Pulmonary artery endothelial cell (primary cell): ENCODE data around the gene NOTO. TPM values are rescaled to one million over a fixed set of nuclear protein-coding genes. Genes with fewer than 3 reads are reported as not detected.
"Not testable (repeated sequence)": the region's sequence is repeated elsewhere in the genome, so short reads cannot be mapped to it uniquely, and the experiment has no call there.

Source experiments
- DNase-seq: peaks from one replicate; pipeline ENCODE4 v3.0.0-alpha.2; 2011; ENCODE audit warnings: low read depth, low spot score
- total RNA-seq: library from RNA; depleted of rRNA; stranded (reverse); fragments of >200 nt; gene quantifications from 2 replicates; pipeline ENCODE4 v1.2.3, GENCODE V29; 2014

Gene NOTO, protein sequence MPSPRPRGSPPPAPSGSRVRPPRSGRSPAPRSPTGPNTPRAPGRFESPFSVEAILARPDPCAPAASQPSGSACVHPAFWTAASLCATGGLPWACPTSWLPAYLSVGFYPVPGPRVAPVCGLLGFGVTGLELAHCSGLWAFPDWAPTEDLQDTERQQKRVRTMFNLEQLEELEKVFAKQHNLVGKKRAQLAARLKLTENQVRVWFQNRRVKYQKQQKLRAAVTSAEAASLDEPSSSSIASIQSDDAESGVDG
- not detected in 2 replicates for total RNA-seq

DNA sequence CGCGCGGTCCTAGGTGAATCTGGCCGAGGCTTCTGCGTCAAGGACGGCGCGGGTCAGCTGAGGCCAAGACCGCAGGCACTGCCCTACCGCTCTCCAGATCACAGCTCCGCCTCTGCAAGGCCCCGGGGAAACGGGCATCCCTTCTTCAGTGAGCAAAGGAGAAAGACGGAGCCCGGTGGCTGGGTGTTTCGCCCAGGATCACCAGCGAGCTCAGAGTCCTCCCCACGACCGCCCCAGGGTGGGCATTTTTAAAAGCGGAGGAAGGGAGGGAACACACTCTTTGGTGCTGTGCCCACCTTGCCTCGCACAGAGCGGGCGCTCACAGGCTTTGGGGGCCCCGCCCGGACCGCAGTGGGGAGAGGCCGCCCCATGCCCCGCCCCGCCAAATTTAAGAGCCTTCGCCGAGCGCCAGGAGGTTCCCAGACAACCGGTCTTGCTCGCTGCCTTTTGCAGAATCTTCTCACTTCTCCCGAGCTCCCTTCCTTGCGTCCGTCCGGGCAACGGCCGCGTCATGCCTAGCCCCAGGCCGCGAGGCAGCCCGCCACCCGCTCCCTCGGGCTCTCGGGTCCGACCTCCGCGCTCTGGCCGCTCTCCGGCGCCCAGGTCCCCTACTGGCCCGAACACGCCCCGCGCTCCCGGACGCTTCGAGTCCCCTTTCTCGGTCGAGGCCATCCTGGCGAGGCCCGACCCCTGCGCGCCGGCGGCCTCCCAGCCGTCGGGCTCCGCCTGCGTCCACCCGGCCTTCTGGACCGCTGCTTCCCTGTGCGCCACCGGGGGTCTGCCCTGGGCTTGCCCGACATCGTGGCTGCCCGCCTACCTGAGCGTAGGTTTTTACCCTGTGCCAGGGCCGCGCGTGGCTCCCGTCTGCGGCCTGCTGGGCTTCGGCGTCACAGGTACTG, at the start of gene NOTO:
Gene NOTO (plus strand): TSS at position 419 of the 899 bp plus-strand sequence. CDS start 93 bp downstream, at position 512.
- DNase-seq = no peak

DNA sequence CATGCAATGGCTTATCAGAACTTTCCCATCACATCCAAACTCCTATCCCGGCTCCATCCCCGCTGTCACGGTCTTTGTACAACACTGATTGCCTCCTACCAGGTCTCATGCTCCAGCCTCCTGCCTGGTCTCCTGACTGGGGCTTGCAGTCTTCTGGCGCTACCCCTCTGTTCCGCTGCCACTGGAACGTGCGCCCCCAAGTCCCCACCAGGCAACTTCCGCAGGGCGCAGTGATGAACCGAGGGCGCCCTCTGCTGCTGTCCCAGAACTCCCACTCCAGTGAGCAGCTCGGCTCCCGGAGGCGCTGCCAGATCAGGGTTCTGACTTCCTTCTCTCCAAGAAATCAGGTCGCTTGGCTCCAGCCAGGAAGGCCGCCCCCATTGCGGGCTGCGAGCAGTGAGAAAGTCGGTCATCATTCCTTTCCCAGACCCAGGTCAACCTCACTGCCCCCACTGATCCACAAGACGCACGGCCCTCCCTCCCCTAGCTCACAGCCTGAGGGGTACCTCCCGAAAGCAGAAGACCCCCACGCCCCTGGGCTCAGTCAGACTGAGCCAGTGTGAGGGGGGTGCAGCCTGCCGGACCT, 45.7 kb upstream of the NOTO start:
- no peak for DNase-seq

DNA sequence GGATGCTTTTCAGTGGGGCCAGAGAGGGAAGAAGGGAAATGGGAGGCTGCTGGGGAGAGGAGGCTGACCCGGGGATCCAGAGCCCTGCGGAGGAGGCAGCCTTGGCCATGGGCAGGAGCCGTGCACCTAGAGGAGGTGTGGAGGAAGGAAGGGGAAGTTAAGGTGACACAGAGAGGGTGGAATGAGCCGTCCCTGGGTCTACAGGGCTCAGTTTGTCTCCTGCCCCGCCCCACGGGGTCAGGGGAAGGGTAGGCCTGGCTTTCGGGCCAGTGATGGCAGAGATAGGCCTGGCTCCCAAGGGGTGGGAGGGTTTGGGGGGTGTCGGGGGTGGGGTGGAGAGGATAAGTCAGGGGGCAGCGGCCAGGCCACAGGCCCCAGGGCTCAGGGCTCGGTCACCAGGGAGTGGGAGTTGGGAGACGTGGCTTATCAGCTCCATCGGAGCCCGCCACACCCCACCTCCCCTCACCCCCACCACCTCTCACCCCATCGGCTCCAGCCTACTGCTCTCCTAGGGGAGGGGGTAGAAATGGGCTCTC, 39.5 kb upstream of the NOTO start:
- no peak for DNase-seq

DNA sequence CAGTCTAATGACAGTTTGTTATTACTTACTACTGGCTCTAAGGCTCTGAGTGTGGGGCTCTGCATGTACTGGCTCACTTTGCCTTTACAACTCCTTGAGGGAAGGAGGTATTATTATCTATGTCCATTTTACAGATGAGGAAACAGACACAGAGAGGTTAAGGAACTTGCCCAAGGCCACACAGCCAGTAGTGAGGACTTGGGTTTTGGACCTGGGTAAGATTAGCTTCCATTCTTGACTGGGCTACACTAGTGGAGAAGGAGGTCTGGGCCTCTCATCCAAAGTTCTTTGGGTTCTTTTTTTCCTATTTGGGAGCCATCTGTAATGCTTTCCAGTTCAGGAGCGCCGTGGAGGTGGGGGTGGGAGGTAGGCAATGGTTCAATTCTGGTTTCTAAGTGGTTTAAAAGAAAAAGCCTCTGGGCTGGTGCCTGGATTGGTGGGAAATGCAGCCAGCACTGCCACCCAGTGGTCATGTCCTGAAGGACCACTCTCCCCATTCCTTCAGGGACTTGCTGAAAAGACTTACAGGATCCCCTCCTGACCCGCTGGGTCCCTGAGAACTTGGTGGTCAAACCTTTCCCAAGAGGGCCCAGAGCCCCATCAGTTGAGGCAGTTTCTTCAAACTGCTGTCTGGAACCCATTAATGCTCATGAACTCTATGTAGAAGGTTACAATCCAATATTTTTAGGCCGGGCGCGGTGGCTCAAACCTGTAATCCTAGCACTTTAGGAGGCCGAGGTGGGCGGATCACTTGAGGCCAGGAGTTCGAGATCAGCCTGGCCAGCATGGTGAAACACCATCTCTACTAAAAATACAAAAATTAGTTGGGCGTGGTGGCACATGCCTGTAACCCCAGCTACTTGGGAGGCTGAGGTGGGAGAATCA, 38.6 kb upstream of the NOTO start:
- no peak for DNase-seq

DNA sequence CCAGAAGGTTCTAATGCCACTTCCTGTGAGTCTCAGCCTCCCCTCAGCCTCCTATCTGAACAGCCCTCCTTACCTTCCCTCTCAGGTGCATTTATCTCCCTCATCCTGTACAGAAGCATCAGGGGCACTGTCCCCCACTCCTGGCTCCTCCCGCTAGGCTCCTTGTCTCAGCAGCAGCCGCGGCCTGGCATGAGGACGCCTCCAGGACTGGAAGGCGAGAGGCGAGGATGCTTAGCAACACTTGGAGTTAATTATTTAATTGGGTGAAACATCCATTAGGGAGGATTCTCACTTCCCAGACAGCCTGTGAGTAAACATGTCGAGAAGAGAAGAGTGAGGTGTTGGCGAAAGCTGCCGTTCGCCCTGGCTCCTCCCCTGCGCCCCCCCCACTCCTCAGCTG, 36.4 kb upstream of the NOTO start:
- DNase-seq = not testable (repeated sequence)

DNA sequence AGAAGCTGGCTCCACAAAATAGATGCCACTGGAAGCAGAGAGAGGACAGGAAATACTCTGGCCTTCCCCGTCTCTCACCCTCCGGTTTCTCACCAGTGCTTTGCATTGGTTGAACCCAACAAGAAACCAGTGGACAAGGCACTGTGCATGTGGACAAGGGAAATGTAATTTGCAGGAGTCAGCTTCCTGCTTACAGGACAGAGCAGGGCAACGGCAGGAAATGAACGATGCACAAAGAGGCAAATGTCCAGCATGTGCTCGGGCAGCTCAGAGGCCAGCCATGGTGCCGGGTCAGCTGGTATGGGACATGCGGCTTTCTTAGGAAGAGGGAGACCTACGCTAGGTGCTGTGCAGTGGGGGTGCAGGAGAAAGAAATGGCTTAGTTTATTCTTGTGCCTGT, 35.6 kb upstream of the NOTO start:
- not testable (repeated sequence) for DNase-seq

DNA sequence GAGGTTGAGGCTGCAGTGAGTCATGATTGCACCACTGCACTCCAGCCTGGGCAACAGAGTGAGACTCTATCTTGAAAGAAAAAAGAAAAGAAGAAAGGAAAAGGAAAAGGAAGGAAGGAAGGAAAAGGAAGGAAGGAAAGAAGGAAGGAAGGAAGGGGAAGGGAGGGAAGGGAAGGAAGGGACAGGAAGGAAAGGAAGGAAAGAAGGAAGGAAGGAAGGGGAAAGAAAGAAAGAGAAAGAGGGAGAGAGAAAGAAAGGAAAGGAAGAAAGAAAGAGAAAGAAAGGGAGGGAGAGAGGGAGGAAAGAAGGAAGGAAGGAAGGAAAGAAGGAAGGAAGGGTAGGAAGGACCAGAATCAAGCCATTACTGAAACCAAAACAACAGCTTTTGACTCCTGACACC, 34.0 kb upstream of the NOTO start:
- DNase-seq = not testable (repeated sequence)

DNA sequence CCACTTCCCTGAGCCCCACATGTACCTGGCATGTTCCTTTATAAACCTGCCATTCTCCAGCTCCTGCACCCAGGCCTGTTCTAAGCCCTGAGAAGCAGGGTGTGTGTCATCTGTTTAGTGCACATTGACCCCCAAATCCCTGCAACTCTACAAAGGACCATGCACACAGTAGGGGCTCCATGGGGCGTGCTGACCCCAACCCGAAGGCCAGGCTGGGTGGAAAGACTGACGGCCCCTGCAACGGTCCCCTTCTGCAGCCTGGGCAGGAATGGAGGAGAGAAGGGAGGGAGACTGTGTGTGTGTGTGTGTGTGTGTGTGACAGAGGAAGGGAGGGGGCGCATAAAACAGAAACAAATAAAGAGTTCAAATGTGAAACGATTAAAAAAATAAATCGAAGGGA, 32.0 kb upstream of the NOTO start:
- not testable (repeated sequence) for DNase-seq

DNA sequence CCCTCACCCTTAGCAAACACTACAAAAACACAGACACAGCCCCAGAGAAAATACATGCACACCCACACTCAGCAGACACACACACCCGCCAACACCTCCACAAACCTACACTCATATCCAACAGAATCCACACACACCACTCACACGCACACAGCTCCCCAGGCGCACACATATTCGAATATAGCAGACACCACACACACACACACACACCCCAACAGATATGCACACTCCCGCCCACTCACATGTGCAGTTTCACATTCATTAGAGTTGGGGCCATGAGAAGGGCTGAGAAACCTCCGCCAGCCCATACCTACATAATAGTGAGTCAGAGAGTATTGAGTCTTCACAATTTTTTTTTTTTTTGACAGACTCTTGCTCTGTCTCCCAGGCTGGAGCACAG, 29.4 kb upstream of the NOTO start:
- DNase-seq = no peak

DNA sequence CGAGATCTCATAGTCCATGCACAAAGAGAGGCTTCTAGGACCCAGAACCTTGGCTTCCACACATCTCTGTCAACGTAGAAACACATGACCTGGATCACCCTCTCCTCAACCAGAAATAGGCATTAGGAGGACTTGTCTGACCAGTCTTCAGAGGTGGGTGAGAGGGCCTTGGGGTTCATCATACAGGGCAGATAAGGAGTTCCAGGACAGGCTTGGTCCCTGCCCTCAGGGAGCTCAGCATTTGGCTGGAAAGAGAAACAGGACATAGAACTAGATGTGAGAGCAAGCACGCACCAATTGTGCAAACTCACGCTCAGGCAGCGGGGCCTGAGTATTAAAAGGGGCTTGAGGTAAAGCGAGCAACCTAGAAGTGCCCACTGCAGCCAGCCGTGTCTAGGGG, 28.6 kb upstream of the NOTO start:
- DNase-seq = no peak

DNA sequence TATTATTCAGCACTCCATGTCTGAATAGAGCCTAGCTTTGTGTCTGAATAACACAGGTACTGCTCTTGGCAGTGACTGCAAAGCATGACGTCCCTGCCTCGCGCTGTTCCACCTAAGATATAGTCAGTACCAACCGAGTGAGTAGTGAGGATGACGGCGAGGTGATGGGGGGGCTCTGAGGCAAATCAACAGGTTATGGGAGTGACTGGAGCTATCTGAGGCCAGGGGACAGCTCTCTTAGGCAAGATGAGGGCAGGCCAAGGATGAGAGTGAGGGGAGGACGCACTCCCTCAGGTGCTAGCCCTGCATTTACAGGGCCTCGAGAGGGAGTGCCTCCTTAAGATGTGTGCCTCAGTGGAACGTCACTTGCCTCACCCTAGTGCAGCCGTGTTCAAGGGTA, 28.1 kb upstream of the NOTO start:
- no peak for DNase-seq

DNA sequence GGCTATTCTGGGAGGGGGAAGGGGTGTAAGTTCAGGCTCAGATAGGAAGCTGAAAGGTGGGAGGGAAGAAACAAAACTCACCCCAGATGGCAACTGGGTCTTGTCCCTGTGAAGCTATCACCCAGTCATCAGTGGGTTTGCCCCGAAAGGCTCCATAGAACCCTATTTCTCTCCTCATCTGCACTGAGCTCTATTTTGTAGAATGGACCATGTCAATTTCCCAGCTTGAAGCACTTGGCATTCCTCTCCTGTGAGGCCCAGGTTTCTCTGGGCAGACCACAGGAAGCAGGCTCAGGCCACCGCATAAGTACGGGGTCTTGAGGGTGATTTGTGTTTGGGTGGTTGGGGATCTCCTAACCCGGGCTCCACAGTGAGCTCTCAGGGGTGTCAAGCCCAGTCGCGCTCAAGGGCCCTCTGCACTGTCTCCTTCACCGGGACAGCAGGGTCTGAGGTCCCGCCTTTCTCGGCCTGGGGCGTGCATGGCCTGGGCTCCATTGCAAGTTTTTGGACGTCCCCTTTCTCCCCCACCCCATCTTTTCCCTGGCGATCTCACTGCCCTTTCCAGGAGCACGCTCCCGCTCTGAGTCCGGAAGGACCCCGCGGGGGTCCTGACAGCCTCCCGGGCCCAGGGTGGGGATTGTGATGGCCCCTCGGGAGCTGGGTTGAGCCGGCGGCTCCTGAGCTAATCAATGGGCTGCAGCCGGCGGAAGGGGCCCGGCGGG, 27.3 kb upstream of the NOTO start:
- DNase-seq = no peak

DNA sequence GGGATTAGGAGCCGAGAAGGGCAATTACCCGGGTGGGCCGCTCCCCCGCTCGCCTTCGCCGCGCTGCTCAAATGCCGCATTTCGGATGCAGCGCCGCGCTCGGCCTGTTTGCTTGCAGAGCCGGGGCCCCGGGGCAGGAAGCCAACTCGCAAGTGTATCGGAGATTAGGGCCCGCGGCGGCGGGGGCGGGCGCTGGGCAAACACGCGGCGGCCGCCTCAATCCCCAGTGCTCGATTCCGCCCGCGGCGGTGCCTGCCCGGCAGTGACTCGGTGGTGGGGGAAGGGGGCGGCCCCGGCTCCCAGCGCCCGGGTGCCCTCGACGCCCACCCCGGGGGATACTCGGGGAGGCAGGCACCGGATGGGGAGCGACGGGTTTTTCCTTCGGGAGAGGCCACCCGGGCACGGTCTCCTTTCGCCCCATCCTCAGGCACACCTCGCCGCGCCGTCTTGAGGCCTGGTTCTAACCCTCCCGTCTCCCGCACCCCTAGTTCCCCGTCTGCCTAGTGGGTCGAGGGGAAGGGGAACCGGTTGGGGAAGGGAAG, 26.6 kb upstream of the NOTO start:
- DNase-seq = no peak

DNA sequence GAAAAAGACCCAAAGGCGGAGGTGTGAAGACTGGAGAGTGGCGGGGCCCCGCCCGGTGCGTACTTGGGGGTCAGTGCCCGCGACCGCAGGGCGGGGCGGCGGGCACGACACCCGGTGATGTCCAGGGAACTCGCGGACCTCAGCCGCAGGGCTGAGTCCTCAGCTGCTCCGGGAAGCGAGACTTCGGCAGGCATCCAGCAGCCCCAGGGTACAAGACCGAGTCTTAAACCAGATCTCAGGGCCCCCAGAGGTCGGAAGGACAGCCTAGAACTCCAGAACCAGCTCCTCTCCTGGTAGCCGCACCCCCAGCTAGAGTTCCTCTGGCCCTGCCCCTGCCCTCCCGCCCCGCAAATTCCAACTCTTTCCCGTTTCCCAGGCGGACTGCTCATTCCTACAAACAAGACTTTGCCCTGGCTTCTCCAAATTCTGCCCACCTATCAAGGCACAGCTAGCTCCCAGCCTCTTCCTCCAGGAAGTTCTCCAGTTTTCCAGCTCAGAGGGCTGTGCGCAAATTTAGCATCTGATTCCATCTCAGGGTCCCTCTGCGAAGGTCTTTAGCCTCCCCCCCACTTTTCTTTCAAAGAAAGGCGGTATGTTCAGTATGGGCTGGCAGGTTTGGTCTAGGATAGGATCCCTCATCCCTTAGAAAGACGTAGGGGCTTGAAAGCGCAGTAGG, 26.0 kb upstream of the NOTO start:
- no peak for DNase-seq

DNA sequence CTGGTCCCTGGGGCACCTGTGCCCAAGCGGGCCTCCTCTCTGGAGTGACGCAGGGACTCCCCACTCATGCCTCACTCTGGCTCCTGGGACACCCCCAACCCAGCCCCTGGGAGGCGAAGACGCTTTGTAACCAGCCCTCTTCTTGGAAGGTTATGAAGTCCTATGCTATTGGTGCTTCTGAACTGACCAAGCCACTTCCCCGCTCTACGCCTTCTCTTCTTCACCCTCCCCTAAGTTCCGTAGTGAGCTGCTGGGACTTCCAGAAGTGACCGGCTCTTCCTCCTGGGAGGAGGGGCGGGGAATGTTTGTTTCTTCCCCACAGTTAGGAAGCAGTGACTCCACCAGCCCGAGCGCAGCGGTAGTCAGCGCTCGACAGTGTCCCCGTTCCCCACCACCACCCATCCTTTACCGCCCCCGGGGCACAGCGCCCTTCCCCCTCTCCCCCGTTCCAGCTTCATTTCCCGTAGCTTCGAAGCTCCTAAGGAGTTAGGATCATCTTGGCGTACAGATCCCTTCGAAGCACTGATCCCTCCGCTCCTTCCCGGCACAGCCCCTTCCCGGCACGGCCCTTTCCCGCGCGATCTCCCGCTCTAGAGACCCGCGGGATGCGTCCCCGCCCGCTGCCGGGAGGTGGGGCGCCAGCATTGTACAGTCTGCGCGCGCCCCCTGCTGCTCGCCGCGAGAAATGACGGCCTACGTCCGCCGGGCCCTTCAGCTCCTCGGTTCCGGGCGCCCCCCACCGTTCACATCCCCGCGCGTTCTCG, 25.3 kb upstream of the NOTO start:
- DNase-seq = peak; percentile 55

DNA sequence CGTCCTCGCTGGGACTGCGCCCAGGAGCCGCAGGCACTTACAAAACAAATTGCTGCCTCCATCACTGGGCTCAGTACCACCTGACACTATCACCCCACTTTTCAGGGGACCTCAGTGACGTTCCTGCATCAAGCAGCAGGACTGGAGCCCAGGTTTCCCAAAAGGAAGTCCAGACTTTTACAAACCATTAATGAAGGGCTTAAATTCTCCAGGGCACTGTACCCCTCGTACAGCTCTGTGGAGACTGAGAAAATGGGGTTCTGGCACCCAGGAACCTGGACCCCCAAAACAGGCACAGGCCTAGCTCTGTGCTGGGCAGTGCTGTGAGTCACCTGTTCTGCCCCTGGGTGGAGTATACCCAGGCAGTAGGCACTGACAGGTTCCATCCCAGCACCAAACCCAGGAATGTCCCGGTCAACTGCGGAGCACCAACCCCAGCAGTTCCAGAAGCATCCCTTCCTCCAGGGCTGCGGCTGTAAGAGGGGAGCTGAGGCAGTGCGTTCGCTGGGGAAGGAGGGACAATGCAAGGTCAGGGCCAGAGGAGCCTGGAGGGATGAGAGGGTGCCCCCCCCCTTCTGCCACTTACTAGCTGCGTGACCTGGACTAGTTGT, 24.6 kb upstream of the NOTO start:
- no peak for DNase-seq

DNA sequence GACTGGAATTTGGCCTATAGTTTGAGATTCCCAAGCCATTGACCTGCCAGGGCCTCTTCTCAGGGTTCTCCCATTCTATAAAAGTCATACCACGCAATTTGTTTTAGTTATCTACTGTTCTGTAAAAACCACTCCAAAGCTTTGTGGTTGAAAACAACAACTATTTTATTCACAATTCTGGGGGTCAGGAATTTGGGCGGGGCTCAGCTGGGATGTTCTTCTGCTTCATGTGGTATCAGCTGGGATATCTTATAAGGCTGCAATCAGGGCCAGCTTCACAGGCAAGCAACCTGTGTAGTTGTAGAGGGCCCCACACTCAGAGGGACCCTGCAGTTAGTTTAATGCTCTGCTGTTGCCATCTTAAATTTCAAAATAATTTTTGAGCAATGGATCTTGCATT, 16.4 kb upstream of the NOTO start:
- no peak for DNase-seq

DNA sequence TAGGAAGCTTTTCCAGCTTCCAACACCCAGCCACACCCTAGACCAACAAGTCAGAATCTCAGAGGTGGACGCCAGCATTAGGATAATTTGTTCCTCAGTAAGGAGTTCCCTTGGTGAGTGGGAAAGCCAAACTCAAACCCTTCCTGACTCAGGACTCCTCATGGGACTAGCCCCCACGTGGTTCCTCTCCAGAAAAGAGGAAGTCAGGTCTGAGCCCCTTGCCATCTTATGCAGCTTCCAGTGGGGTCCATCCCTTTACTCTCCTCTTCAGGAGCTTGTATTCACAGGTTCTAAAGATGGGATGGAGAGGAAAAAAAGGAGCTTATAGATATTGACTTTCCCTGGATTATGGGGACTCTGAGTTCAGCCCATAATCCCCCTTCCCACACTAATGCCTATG, 14.8 kb upstream of the NOTO start:
- no peak for DNase-seq
